Sigmoid colon (tissue), 4 donors: ENCODE results near the gene ARID5B.

ENCODE experiments used
- EP300 ChIP-seq, 4 donors: sonication (generic); formaldehyde crosslinking; IDR thresholded peaks; one replicate each; pipeline ENCODE4 v1.6.1; 2017; ENCODE audit warnings: antibody characterized with exemption in 4 of 4
- POLR2A ChIP-seq, 2 donors: fragments of 450-650 bp; IDR thresholded peaks; one replicate each; pipeline ENCODE4 v1.6.1; 2016; ENCODE audit warnings: antibody characterized with exemption in 2 of 2, mild to moderate bottlenecking in 2 of 2, moderate library complexity in 2 of 2
- POLR2AphosphoS5 ChIP-seq, 4 donors: sonication (generic); formaldehyde crosslinking; IDR thresholded peaks; one replicate each; pipeline ENCODE4 v1.6.1; 2017; ENCODE audit warnings: antibody characterized with exemption in 4 of 4
- TF ChIP-seq, protein P1 (sequence below), 4 experiments: fragments of 450-650 bp in 3 of 4; fragments of 200-600 bp in 1 of 4; IDR thresholded peaks; one replicate each; pipeline ENCODE4 v1.5.1; 2016 to 2019; ENCODE audit warnings: antibody characterized with exemption in 4 of 4, mild to moderate bottlenecking in 3 of 4, moderate library complexity in 2 of 4

DNA sequence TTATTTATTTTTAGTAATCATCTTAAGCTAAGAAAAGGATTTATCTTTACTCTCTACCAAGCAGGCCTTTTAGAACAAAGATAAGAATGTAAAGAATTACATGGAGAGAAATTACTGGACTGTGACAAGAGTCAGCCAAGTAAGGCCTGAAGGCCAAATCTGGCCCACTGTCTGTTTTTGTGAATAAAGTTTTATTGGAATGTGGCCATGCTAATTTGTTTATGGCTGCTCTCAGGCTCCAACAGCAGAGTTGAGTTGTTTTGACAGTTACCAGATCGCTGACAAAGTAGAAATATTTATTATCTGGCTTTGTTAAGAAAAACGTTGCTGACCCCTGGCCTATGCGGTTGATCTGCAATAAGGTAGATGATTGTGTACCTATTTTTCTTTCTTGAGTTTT is 6.1 kb downstream of the ARID5B start:
- TF ChIP-seq, protein P1, sequence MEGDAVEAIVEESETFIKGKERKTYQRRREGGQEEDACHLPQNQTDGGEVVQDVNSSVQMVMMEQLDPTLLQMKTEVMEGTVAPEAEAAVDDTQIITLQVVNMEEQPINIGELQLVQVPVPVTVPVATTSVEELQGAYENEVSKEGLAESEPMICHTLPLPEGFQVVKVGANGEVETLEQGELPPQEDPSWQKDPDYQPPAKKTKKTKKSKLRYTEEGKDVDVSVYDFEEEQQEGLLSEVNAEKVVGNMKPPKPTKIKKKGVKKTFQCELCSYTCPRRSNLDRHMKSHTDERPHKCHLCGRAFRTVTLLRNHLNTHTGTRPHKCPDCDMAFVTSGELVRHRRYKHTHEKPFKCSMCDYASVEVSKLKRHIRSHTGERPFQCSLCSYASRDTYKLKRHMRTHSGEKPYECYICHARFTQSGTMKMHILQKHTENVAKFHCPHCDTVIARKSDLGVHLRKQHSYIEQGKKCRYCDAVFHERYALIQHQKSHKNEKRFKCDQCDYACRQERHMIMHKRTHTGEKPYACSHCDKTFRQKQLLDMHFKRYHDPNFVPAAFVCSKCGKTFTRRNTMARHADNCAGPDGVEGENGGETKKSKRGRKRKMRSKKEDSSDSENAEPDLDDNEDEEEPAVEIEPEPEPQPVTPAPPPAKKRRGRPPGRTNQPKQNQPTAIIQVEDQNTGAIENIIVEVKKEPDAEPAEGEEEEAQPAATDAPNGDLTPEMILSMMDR (IDR thresholded peaks at IDR 0.05): no peak
- no peak for TF ChIP-seq POLR2A (IDR thresholded peaks at IDR 0.05)
- no peak for TF ChIP-seq POLR2AphosphoS5 (IDR thresholded peaks at IDR 0.05)
- no peak for TF ChIP-seq EP300 (IDR thresholded peaks at IDR 0.05)
